Mesothelial cell of epicardium (in vitro differentiated cells): ENCODE data around the gene KRT3. TPM values are rescaled to one million over a fixed set of nuclear protein-coding genes. Genes with fewer than 3 reads are reported as not detected.

Source experiments
- DNase-seq, 2 experiments: peaks; one replicate each; pipeline ENCODE4 v3.0.0; 2021; ENCODE audit warnings: low spot score in 2 of 2; ENCODE audit not compliant: unreplicated experiment in 2 of 2
- H3K27ac Mint-ChIP-seq: 2 replicates; pipeline ENCODE4 v1.8.0; 2021; ENCODE audit warnings: mixed read lengths
- H3K27me3 Mint-ChIP-seq: 2 replicates; pipeline ENCODE4 v1.8.0; 2021; ENCODE audit warnings: low read depth, mixed read lengths
- H3K36me3 Mint-ChIP-seq: 2 replicates; pipeline ENCODE4 v1.8.0; 2021; ENCODE audit warnings: mixed read lengths
- H3K4me1 Mint-ChIP-seq: 2 replicates; pipeline ENCODE4 v1.8.0; 2021; ENCODE audit warnings: mixed read lengths
- H3K4me3 Mint-ChIP-seq: 2 replicates; pipeline ENCODE4 v1.8.0; 2021; ENCODE audit warnings: mild to moderate bottlenecking, moderate library complexity, mixed read lengths
- H3K9me3 Mint-ChIP-seq: 2 replicates; pipeline ENCODE4 v1.8.0; 2021; ENCODE audit warnings: mixed read lengths
- CTCF ChIP-seq: fragments of 200-600 bp; sonication (generic); IDR thresholded peaks from one replicate; pipeline ENCODE4 v1.5.0; 2021; ENCODE audit warnings: antibody characterized with exemption; ENCODE audit not compliant: unreplicated experiment
- total RNA-seq: library from RNA; stranded (reverse); gene quantifications from 3 replicates; pipeline ENCODE4 v1.2.1, GENCODE V29; 2021

The KRT3 gene
- total RNA-seq, 1 donor from 2014 or later, result 0.78 TPM

- DNase-seq, result no peak
- H3K4me1 Mint-ChIP-seq, result peaks cover 4% of the 10 kb centered on the region
- no peak overlapping the region for H3K4me3 Mint-ChIP-seq
- no peak overlapping the region for H3K27ac Mint-ChIP-seq
- H3K36me3 Mint-ChIP-seq, result no peaks in the 10 kb centered on the region
- H3K27me3 Mint-ChIP-seq, result peaks cover 10% of the 10 kb centered on the region
- TF ChIP-seq CTCF, result no peak
- no peaks in the 10 kb centered on the region for H3K9me3 Mint-ChIP-seq
These were observed 34.3 kb upstream of the KRT3 start for GRCh38 chr12:52829986-52830770.

GRCh38 chr12:52828591-52829021, 32.7 kb upstream of the KRT3 start:
- Mint-ChIP-seq H3K9me3 (no peaks in the 10 kb centered on the region), H3K27ac (no peak overlapping the region), H3K36me3 (no peaks in the 10 kb centered on the region), H3K4me3 (no peak overlapping the region), H3K27me3 (peaks cover 10% of the 10 kb centered on the region), H3K4me1 (peaks cover 4% of the 10 kb centered on the region)
- no peak for TF ChIP-seq CTCF
- DNase-seq, result no peak

- Mint-ChIP-seq H3K4me1 (peaks cover 4% of the 10 kb centered on the region), H3K36me3 (no peaks in the 10 kb centered on the region), H3K27me3 (peaks cover 10% of the 10 kb centered on the region), H3K9me3 (no peaks in the 10 kb centered on the region), H3K27ac (no peak overlapping the region), H3K4me3 (no peak overlapping the region)
- TF ChIP-seq CTCF, result no peak
- no peak for DNase-seq
These were observed 32.2 kb upstream of the KRT3 start for GRCh38 chr12:52828156-52828555.

- Mint-ChIP-seq H3K27me3 (peaks cover 10% of the 10 kb centered on the region), H3K4me3 (no peak overlapping the region), H3K9me3 (no peaks in the 10 kb centered on the region), H3K36me3 (no peaks in the 10 kb centered on the region), H3K27ac (no peak overlapping the region), H3K4me1 (peaks cover 4% of the 10 kb centered on the region)
- no peak for TF ChIP-seq CTCF
- DNase-seq, result no peak
These were observed 31.7 kb upstream of the KRT3 start for GRCh38 chr12:52827499-52828090.

GRCh38 chr12:52826611-52827498, 30.9 kb upstream of the KRT3 start:
- H3K9me3 Mint-ChIP-seq, result no peaks in the 10 kb centered on the region
- peaks cover 4% of the 10 kb centered on the region for H3K4me1 Mint-ChIP-seq
- no peak for DNase-seq
- H3K36me3 Mint-ChIP-seq, result no peaks in the 10 kb centered on the region
- no peak for TF ChIP-seq CTCF
- no peak overlapping the region for H3K27ac Mint-ChIP-seq
- H3K4me3 Mint-ChIP-seq, result no peak overlapping the region
- H3K27me3 Mint-ChIP-seq, result peaks cover 10% of the 10 kb centered on the region
